ENCODE measurements around the gene MRE11.

MRE11 gene

DNA sequence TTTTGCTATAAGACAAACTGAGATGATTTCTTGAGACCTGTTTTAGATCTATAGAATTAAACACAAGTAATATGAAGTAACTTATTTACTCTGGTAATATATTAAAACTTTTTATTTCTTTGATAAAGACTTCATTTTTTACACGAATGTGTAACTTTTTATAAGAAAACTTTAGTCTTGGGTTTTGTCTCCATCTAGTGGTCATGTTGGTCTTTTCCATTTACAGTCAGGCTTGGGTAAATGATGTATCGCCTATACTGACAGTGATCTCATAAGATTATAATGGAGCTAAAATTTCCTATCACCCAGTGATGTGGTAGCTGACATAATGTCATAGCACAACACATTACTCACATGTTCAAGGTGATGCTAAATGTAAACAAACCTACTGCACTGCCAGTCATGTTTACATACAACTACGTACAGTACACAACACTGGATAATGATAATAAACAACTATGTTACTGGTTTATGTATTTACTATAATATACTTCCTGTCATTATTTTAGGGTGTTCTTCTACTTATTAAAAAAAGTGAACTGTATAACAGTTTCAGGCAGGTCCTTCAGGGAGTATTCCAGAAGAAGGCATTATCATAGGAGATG is 11.1 kb upstream of the MRE11 start:
- no peak for DNase-seq

DNA sequence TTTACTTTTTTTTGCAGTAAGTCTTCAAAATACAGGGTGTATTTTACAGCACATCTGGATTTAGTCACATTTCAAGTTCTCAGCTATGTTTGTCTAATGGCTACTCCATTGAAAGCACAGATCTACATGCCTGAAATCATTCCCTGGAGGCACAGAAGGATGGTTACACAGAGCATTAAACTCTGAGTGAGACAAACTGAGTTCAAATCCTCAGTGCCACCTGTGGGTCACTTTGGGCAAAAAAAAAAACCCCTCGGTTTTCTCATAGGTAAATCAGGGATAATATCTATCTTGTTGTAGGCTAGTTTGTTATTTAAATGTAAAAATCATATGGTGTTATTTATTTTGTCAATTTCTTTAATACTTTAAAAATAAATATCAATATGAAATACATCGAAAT is 7.9 kb upstream of the MRE11 start:
- no peak for DNase-seq

DNA sequence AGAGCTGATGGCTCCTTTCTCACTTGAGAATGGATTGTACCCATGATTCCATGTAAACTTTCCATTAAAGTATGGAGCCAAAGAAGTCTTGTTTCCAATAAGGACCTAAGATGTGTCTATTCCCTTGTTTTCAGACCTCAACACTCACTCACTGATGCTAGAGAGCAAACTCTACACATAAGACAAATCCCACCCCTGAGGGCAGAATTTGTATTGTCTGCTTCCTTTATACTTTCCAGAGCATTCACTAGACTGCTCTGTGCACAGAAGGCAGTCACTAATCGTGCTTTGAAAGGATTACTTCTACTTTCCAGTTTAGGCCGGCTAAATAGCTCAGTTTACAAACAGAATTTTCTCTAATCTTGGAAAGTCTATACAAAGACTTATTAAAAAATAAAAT is 6.5 kb upstream of the MRE11 start:
- DNase-seq, result no peak

DNA sequence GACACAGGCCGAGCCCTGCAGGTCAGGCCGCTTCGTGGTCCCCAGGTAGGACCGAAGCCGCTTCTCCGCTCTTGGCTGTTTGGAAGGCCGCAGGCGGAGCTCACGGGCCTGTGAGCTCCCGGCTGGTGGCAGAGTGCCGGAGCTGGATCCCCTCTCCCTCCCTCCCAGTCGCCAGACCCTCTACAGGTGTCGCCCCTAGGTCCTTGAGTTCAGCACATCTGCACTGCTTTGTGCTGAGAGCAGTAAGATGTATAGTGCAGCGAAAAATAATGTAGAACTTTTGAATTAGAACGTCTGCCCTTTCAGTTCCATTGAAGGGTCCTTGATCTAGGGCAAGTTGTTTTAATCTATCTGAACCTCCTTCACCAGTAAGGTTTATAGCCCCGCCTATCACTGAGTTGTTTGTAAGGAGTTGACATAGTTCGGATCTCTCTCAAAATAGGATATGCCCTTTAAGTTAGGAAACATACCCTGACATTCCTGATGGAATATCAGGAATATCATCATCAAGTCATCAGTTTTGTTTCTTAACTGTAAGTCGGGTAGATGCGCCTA is 559 bp upstream of the MRE11 start:
- no peak for DNase-seq

DNA sequence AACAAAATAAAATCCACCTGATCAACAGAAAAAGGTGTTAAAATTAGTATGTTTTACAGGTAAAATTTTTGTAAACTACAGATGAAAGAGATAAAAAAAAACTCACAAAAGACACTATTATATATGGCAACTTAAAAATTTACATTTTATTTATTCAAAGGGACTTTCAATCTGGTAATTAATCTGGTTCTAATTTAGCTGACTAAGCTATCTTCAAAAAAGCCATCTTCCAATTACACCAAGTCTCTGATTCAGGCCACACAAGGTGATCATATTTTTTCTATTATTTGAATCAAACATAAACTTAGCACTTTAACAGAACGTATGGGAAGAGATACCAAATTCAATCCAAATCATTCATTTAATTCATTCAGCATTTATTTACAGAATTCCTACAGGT is 7.6 kb downstream of the MRE11 start:
- no peak for DNase-seq

DNA sequence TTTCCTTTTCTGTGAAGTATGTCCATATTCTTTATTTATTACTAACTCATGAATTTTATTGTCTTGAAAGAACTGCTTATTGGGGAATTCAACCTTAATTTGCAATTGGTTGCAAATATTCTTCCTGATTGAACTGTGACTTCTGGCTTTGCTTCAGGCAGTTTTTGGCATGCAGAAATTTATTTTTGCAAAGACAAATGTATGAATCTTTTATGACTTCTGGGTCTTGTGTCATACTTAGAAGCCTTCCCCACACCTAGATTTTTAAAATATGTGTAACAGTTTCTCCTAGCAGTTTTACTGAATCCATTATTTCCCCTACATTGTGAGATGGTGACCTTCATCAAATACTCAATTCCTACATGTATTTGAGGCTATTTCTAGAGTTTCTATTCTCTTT is 12.3 kb downstream of the MRE11 start:
- DNase-seq, result no peak

DNA sequence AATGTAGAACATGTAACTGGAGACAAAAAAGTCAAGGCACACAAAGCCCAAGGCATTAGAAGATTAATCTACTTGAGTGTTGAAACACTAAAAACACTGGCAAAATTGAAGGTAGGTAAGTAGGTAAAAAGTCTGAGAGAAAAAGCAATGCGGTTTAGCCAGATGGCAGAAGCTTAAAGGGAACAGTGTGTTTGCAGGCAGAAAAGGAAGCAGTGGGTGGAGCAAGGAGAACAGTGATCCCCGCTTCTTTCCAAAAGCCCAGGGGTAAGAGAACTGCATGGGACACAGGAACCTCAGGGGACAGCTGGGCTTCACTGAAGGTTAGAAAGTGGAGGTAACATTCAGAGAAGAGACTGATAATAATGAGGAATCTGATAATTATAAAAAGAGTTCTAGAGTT is 16.0 kb downstream of the MRE11 start:
- DNase-seq, result no peak

DNA sequence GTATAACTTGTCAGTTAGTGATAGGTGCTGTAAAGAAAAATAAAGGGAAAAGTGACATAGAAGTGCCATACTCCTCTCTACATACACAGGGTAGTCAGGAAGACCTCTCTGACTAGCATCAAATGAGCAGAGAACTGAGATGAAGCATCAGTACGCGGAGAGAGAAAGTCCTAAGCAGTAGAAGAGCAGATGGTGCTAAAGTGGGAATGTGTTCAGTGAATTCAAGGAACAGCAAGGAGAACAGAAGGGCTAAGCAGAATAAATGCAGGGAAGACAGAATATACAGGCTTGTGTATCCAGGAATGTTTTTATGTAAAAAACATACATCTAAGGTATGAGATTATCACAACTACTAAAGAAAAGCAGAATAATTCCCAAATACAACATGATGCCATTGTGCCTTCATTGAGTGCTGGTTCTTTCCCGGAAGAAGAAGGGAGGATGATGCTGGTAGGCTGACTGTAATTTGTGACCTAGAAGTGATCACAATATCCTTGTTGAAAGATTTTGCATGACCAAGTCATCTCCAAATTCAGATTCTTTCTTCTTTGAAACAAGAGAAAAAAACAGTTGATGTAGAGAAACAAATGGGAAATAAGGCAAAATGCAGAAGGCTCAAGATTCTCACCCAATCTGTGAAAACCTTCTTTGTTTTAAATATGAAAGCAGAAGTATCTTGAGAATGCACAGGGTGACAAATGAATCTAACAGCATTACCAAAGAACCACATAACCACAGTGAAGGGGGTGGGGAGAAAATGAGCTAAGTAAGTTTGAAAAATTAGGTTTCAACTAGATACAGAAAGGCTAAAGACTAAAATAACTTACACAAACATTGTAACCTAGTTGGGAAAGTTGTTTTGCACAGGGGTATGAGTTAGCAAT is 20.5 kb downstream of the MRE11 start:
- no peak for DNase-seq

DNA sequence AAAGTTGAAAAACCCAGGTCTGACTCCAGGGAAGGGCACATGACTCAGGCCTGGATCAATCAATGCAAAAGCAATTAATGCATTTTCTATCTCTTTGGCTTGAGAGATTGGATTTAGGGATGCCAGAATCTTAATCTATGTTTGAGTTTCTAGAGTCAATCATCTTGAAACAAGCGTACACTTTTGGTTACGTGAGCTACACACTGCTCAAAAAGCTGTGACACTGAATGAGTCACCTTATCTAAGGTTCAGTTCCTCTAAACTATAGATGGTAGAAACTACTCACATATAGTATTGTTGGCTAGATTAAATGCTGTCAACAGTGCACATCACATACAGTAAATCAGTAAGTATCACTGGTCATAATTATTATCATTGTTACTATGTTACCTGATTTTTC is 24.2 kb downstream of the MRE11 start:
- DNase-seq, result no peak

DNA sequence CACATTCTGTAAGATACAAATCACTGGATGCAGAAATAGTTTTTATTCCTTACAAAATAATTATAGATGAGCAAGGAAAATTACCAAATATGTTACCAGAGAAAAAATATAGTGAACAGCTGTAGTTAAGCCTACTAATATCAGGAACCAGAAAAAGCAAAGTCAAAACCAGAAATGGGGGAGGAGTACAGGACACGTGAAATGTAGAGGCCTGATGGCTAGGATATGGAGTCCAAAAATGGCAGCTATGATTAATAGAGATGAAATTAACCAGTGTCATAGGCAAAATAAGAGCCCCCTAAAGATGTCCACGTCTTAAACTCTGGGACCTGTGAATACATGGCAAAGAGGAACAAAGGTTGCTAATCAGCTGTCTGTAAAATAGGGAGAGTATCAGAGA is 34.1 kb downstream of the MRE11 start:
- DNase-seq, result no peak

DNA sequence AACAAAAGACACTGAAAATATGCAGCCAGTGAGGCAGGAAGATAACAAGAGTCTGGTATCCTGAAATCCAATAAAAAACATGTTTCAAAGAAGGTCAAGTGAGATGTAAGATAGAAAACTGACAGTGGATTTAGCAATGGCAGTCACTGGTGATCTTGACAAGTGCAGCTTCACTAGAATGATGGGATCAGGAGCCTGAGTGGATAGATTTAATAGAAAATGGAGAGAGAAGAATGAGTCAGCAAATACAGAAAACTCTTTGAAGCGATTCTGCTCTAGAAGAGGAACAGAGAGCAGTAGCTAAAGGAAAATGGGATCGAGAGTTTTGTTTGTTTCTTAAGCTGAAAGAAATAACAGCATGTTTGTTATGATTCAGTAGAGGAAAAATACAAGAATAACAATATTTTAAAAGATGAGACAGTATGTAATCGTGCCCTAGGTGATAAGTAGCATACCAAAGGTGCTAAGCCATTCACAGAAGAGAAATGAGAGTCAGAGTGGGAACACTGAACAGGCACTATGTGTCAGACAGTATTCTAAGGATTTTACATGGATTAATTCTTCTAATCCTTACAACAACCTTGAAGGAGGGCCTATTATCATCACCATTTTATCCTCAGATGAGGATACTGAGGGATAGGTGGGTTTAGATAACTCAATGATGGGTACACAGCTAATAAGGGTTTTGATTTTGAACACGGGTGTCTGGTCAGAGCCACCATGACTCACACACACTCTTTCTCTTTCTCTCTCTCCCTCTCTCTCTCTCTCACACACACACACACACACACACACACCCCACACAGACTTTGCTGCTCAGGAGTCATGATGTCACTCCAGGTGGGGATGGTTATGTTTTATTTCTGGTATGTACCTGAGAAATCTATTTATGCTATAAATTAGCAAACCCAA is 36.3 kb downstream of the MRE11 start:
- DNase-seq, result no peak

DNA sequence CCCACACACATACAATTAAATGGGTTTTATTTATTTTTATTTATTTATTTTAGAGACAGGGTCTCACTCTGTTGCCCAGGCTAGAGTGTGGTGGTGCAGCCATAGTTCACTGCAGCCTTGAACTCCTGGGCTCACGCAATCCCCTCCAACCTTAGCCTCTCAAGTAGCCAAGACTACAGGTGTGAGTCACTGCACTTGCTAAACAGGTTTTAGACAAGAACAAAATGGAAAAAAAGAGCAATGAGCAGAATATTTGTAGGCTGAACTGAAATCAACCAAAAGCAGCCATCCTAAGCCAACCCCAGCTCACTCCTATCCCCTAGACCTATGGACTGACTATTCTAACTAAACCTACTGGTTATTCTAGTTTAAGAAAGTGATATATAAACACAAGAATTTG is 37.8 kb downstream of the MRE11 start:
- DNase-seq, result no peak

DNA sequence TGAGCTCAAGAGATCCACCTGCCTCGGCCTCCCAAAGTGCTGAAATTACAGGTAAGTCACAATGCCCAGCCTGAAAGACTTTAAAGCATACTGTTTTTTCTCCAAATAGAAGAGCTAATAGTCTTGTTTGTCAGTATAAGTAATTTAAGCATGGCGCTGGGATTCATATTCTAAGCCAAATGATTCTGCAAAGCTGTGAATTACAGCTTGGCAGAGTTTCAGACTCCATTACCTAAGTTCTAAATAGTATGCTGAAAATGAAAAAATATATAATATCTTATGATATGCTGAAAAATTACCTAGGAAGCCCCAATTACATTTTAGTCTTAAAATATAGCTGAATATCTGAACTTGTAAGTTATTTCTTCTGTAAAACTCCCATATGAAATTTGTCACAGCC is 39.3 kb downstream of the MRE11 start:
- no peak for DNase-seq

DNA sequence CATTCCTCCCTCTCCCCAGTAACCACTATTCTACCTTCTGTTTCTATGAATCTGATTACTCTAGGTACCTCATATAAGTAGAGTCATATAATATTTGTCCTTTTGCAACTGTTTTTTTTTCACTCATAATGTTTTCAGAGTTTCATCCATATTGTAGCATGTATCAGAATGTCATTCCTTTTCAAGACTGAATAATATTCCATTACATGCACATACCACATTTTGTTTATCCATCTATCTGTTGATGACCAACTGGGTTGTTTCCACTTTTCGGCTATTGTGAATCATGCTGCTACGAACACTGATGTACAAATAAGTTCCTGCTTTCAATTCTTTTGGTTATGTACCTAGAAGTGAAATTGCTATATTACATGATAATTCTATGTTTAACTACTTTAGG is 40.7 kb downstream of the MRE11 start:
- DNase-seq, result no peak

DNA sequence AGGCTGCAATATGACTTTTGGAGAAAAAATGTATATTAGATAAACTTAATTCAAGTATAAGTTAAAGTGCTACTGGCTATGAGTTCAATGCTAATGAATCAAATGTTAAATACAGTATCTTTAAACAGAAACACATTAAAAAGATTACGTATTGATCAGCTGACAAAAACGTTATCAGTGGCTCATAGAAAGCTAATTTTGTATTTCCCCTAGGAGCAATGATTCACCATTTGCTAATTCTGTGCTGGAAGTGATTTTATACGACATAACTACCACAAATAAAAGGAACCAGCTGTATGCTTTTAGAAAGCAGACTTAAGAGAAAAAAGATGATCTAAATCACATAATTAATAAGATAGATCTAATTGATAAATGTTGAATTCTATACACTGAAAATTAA is 43.6 kb downstream of the MRE11 start:
- no peak for DNase-seq

DNA sequence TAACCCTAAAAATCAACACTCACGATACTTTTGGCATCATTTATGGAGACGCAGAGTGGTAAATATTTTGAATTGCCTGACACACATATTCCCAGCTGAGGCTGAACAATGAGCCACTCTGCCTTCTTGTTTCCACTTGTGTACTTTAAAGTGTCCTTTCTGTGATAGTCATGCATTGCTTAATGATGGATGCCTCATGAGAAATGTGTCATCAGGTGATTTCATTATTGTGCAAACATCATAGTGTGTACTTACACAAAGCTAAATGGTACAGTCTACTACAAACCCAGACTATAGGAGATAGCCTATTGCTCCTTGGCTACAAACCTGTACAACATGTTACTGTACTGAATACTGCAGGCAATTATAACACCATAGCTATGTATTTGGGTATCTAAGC is 44.2 kb downstream of the MRE11 start:
- DNase-seq, result no peak

DNA sequence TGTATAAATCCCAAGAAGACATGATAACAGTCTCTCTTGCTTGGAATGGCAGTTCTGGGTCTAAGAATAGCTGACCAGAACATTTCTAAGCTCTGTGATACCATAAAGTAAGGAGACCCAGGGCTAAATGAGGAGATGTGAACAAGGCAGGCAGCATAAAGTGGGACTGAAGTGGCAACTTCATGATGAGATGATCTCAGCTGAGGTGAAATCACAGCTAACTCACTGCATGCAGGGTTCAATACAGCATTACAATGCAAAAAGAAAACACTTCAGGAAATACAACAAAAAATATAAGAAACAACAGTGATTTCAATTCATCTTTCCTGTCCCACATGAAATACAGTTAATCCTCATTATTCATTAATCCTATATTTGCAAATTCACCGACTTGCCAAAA is 44.6 kb downstream of the MRE11 start:
- no peak for DNase-seq

DNA sequence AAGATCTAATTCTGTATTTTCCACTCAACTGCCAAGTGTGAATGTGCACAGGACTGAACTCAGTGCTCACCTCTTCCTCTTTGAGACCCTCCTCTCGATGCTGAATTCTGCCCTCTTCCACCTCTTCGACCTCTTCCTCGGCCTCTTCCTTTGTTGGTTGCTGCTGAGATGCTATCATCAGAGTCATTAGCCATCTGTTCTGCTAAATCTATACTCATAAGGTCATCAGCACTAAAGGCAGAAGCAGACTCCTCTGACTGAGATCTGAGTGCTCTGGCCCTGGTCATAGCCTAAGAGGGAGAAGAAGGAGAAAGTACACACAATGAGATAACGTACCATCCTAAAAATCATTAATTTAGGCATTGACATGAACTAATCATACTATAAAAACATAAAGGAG is 46.5 kb downstream of the MRE11 start:
- no peak for DNase-seq

DNA sequence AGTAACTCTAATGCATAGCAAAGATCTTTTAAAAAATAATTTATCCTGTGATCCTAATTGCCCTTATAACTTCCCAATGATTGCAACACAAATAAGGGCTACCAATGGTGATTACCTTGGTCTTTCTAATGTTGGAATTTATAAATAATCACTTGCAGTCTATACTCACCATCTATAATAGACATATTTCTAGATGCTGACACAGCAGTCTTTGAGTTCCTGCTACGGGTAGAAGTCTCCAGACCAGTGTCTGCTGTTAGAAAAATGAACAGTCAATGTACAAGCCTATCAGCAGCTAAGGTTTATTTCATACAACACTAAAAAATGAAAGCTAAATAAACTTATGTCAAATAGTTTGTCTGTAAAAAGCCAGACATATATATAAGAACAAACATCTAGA is 48.0 kb downstream of the MRE11 start:
- DNase-seq, result no peak

DNA sequence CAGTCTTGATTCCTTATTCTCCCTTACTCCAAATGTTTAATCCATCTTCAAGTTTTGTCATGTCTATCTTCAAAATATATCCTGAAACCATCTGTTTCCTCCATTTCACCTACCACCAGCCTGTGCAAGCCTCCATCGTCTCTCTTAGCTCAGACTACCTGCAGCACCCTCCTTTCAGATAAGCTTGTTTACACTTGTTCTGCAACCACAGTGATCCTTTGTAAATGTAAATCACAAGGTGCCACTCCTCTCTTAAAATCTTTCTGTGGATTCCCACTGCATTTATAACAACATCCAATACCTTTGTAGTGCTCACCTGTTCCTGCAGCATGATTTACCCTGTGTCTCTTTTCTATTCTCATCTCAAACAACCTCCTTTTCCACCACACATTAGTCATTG is 60.6 kb downstream of the MRE11 start:
- no peak for DNase-seq

DNA sequence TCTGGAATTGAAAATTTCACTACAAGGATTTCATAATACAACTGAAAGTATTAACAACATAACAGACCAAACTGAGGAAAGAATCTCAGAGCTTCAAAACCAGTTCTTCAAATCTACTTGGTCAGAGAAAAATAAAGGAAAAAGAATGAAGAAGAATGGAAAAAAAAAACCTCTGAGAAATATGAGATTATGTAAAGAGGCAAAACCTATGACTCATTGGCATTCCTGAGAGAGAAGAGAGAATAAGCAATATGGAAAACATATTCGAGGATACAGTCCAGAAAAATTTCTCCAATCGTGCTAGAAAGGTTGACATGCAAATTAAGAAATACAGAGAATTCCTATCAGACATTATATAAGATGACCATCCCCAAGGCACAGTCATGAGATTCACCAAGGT is 69.0 kb downstream of the MRE11 start:
- no peak for DNase-seq

DNA sequence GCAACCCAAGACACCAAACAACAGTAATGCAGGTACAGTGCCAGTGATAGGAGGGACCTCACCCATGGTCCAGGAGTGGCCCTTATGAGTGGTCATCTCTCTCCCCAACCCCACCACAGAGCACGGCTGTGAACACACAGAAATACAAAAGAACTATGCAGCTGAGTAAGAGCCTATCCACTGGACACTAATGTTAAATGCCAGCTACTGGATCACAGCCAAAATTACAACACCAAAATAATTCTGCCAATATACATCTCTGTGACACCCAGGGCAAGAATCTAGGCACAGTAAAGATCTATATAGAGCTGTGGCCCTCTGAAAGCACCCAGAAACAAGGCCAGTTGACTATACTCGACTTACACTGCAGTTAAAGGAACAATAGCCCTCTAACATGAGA is 69.6 kb downstream of the MRE11 start:
- no peak for DNase-seq

DNA sequence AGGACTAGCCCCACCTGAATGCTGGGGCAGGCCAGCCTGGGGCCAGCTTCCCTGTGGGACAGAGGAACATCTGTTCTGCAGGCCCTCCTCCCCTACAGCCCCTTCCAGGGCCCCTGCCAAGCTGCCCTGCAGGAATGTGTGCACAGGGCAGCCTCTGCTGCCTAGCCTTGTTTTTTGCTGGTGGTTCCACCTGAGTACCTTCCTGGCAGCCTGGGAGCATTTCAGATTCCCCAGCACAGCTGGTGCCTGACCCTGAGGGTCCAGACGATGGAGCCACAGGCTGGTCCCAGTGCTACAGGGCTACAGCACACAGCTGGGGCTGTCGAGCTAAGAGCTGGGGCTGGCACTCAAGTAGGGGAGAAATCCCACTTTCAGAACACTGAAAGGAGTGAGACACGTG is 70.1 kb downstream of the MRE11 start:
- DNase-seq, result no peak

Data from GOT3 (cell line).